OCI-LY7 (cell line): ENCODE measurements around the gene DDX27. TPM values are rescaled to one million over a fixed set of nuclear protein-coding genes. Genes with fewer than 3 reads are reported as not detected.

ENCODE experiments used
- BruUV-seq: library from RNA; stranded (reverse); fragments of 400-500 nt; replicated peaks from 2 replicates; lab custom pipeline; 2021; lab: Mats Ljungman, UMichigan
- CTCF ChIA-PET: fragments of 300-600 bp; sonication (Branson Sonifier 250); formaldehyde crosslinking; loops from one replicate; lab custom pipeline; 2022; ENCODE audit warnings: antibody characterized with exemption; ENCODE audit not compliant: unreplicated experiment; lab: Charles Lee
- POLR2A ChIA-PET: fragments of 300-600 bp; sonication (Branson Sonifier 250); formaldehyde crosslinking; loops from one replicate; lab custom pipeline; 2022; ENCODE audit warnings: antibody characterized with exemption; lab: Charles Lee
- DNase-seq: peaks from one replicate; pipeline ENCODE4 v3.0.0-alpha.2; 2015; ENCODE audit warnings: low spot score
- H2AFZ ChIP-seq: fragments of 200-600 bp; sonication (generic), shearing (Covaris generic); 2 replicates; pipeline ENCODE4 v1.6.1; 2014; ENCODE audit warnings: mild to moderate bottlenecking, antibody characterized with exemption, low read length, moderate library complexity
- H3K27ac ChIP-seq: fragments of 200-600 bp; sonication (generic); 2 replicates; pipeline ENCODE4 v1.5.1; 2014; ENCODE audit warnings: mixed run types, low read depth, mild to moderate bottlenecking, moderate library complexity, low read length, inconsistent platforms; ENCODE audit not compliant: poor library complexity, severe bottlenecking
- H3K36me3 ChIP-seq: fragments of 200-600 bp; sonication (generic); 2 replicates; pipeline ENCODE4 v1.6.1; 2014; ENCODE audit warnings: mild to moderate bottlenecking, antibody characterized with exemption, low read length, moderate library complexity, mixed read lengths; ENCODE audit not compliant: insufficient read depth
- H3K4me1 ChIP-seq: fragments of 200-600 bp; sonication (generic); 2 replicates; pipeline ENCODE4 v1.5.1; 2014; ENCODE audit warnings: mild to moderate bottlenecking, low read length; ENCODE audit not compliant: insufficient read depth, poor library complexity, severe bottlenecking
- H3K4me2 ChIP-seq: fragments of 200-600 bp; sonication (generic); 2 replicates; pipeline ENCODE4 v1.6.1; 2014; ENCODE audit warnings: mild to moderate bottlenecking, low read length
- H3K4me3 ChIP-seq: fragments of 200-600 bp; sonication (generic); 2 replicates; pipeline ENCODE4 v1.5.1; 2014; ENCODE audit warnings: mild to moderate bottlenecking, low read depth, low read length; ENCODE audit not compliant: poor library complexity, severe bottlenecking
- H3K79me2 ChIP-seq: fragments of 200-600 bp; sonication (generic); 2 replicates; pipeline ENCODE4 v1.6.1; 2016; ENCODE audit warnings: low read depth, mild to moderate bottlenecking, low read length, moderate library complexity, mixed read lengths; ENCODE audit not compliant: insufficient read depth
- H3K9me2 ChIP-seq: fragments of 200-600 bp; sonication (generic); 2 replicates; pipeline ENCODE4 v1.6.1; 2016; ENCODE audit warnings: mild to moderate bottlenecking, low read length, mixed read lengths; ENCODE audit not compliant: insufficient read depth
- H3K9me3 ChIP-seq: fragments of 200-600 bp; sonication (generic); 2 replicates; pipeline ENCODE4 v1.6.1; 2014; ENCODE audit warnings: mild to moderate bottlenecking, mixed run types, low read length, mixed read lengths
- H4K20me1 ChIP-seq: fragments of 200-600 bp; sonication (generic); 2 replicates; pipeline ENCODE4 v1.6.1; 2014; ENCODE audit warnings: mild to moderate bottlenecking, antibody characterized with exemption, low read length, moderate library complexity, mixed read lengths; ENCODE audit not compliant: insufficient read depth
- CTCF ChIP-seq: fragments of 200-600 bp; sonication (generic); conservative IDR thresholded peaks from 2 replicates; pipeline ENCODE4 v1.5.1; 2014; ENCODE audit warnings: mild to moderate bottlenecking, antibody characterized with exemption, low read length, moderate library complexity, mixed read lengths
- EZH2phosphoT487 ChIP-seq: fragments of 200-600 bp; sonication (generic); IDR thresholded peaks from 2 replicates; pipeline ENCODE4 v1.6.1; 2018; ENCODE audit warnings: low read depth, borderline replicate concordance, mild to moderate bottlenecking, mixed run types, antibody characterized with exemption, low read length, moderate library complexity, mixed read lengths
- intact Hi-C: fragments of 100-400 bp; cut with micrococcal nuclease; formaldehyde crosslinking; loops from one replicate; pipeline ENCODE4 v1.10.0; 2022; ENCODE audit not compliant: unreplicated experiment
- total RNA-seq, 2 experiments: library from RNA; depleted of rRNA in 1 of 2; stranded (reverse); fragments of >200 nt in 1 of 2; shearing (Covaris generic) in 1 of 2; gene quantifications; 2 replicates each; pipeline ENCODE4 v1.2.3, GENCODE V29; 2014 to 2022

Gene DDX27
- total RNA-seq, 2 experiments from 2014 or later, result 53.9 to 57.0 TPM

- TF ChIP-seq EZH2phosphoT487 (no peak), CTCF (no peak)
- Histone ChIP-seq H3K36me3 (peaks cover 68% of the 10 kb centered on the region), H3K4me1 (peaks cover 58% of the 10 kb centered on the region), H2AFZ (no peak overlapping the region), H3K9me2 (no peaks in the 10 kb centered on the region), H3K79me2 (peaks cover 87% of the 10 kb centered on the region), H3K9me3 (no peaks in the 10 kb centered on the region; the same call in 1 of the 2 replicates), H3K27ac (peak overlapping the region; percentile 90), H4K20me1 (peaks cover 49% of the 10 kb centered on the region), H3K4me3 (peak overlapping the region; percentile 100), H3K4me2 (peak overlapping the region; percentile 95)
- CTCF ChIA-PET, result no interaction called here
- intact Hi-C loops, result loop anchor here (2.0 to 10.0 kb wide), 3 partner anchors 60 to 836 kb away; partner anchors contain the start of genes DDX27, STAU1 and UBE2V1
- DNase-seq, result peak; percentile 46
- POLR2A ChIA-PET, result interaction anchor here (1.0 to 1.1 kb wide), 3 partner anchors 11 to 233 kb away, joined by 3 to 5 read pairs (median 4); partner anchors contain the start of gene CSE1L
- BruUV-seq, result TSS peak; percentile 65
These were observed 59.8 kb downstream of the DDX27 start for GRCh38 chr20:49278818-49279676.

GRCh38 chr20:49279677-49280462 is 60.7 kb downstream of the DDX27 start:
- peak overlapping the region; percentile 95 for H3K4me2 ChIP-seq
- peak overlapping the region; percentile 100 for H3K4me3 ChIP-seq
- peak; percentile 53 for DNase-seq
- peaks cover 63% of the 10 kb centered on the region for H3K4me1 ChIP-seq
- no peaks in the 10 kb centered on the region for H3K9me2 ChIP-seq
- H3K36me3 ChIP-seq, result peaks cover 75% of the 10 kb centered on the region
- ChIA-PET CTCF (no interaction called here), POLR2A (interaction anchor here (1.0 to 1.3 kb wide), 5 partner anchors 11 to 234 kb away, joined by 3 to 5 read pairs (median 3); partner anchors contain the start of gene CSE1L)
- peaks cover 53% of the 10 kb centered on the region for H4K20me1 ChIP-seq
- H3K27ac ChIP-seq, result peak overlapping the region; percentile 90
- no peaks in the 10 kb centered on the region; the same call in 1 of the 2 replicates for H3K9me3 ChIP-seq
- H2AFZ ChIP-seq, result no peak overlapping the region
- H3K79me2 ChIP-seq, result peaks cover 94% of the 10 kb centered on the region
- intact Hi-C loops, result loop anchor here (2.0 to 10.0 kb wide), 3 partner anchors 61 to 835 kb away; partner anchors contain the start of genes DDX27, STAU1 and UBE2V1
- BruUV-seq, result no TSS peak
- TF ChIP-seq CTCF, result no peak
- no peak for TF ChIP-seq EZH2phosphoT487
